Limb (tissue), 2 donors: ENCODE results near the gene RNF167.

ENCODE experiments used
- DNase-seq, 2 donors: peaks; one replicate each; pipeline ENCODE4 v3.0.0-alpha.2; 2016; ENCODE audit errors: extremely low spot score in 2 of 2

Gene RNF167

GRCh38 chr17:4938688-4939545, 1.2 kb upstream of the RNF167 start:
- DNase-seq: no peak

- no peak for DNase-seq
Observed at GRCh38 chr17:4939546-4939795, 597 bp upstream of the RNF167 start.

DNA sequence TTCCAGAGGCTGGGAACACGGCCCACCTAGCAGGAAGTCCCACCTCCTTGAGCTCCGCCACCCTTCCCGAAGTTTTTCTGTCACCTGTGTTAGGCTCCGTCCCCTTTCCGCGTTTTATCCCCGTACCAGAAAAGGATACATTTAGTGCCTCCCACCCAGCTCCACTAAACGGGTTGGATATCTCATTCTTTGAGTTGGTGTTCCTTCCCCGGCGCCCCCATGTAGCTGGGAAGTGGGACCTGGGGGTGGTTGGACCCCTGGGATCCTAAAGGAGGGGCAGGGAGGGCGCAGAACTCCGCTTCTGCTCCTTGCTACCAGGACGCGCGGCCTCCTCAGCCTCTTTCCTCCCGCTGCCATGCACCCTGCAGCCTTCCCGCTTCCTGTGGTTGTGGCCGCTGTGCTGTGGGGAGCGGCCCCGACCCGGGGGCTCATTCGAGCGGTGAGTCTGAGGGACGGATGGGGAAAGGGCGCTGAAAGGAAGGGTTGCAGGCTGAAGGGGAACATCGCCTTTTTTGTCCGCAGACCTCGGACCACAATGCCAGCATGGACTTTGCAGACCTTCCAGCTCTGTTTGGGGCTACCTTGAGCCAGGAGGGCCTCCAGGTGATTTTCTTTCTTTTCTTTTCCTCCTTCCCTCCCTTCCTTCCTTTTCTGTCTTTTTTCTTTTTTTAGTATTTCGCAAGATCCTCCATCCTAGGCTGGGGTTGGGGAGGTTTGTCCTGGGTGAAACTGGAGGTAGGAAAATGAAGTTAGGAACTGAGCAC, 669 bp downstream of the RNF167 start:
- no peak for DNase-seq

GRCh38 chr17:4941319-4941610, 1.2 kb downstream of the RNF167 start:
- DNase-seq: no peak

- no peak for DNase-seq
Observed at GRCh38 chr17:4942760-4943508, 2.9 kb downstream of the RNF167 start.

DNA sequence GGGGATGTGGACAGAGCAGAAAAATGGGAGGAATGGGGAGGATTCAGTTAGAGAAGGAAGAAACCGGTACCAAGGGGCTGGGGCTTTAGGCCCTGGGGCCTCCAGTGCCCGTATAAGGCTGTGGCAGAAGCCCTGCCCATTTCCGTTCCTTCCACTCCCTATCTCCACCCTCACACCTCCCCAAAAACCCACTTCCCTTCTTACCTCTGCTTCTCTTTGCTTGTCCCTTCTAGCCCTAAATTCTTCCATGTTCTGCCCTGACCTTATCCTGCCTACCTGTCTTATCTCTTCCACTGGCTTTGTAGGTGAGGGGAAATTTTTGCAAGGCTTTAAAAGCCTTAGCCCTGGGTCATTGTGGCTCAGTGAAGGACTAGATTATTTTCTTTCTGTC, 4.1 kb downstream of the RNF167 start:
- no peak for DNase-seq

- no peak for DNase-seq
Observed at GRCh38 chr17:4944554-4945175, 4.6 kb downstream of the RNF167 start.

- DNase-seq: no peak
Observed at GRCh38 chr17:4945176-4945943, 5.3 kb downstream of the RNF167 start.

DNA sequence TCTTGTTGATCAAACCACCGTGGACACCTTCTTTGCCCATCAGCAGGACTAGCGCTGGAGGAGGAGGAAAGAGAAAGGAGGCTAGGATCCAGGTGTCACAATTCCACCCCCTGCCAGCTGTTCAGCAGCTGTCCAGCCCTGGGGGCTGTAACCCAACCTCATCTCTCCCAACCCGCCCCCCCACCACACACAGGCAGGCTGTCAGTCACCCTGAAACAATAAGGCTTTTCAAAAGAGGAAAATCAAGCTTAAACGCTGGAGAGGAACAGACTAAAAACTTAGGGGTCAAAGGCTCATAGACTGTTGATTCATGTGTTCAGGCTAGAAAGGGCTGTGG, 5.8 kb downstream of the RNF167 start:
- DNase-seq: no peak

DNA sequence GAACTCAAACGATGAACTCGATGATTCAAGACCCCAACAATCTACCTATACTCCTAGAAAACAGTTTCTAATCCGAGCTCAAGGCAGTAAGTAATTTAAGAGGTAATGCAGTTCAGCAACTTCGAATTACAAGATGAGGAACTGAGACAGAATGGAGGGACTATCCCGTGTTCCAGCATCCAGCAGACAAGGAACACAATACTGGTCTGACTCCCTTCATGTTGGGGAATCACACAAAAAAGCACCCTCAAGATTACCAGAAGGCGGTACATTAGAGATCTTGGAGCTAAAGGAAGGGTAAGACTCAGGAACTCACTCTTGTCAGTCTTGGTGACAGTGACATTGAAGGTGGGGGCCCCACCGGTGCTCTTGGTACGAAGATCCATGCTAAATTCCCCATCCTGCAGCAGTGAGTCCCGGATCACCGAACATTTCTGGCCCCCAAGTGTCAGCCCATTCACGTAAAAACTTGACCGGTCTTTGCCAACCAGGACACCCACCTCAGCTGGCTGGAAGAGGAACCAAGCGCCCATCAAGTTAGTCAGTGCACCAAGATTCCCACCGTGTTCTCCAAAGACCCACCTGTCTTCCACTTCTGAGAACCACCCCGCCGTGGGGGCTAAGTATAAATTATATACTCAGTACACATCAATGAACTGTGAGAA, 6.4 kb downstream of the RNF167 start:
- no peak for DNase-seq

DNA sequence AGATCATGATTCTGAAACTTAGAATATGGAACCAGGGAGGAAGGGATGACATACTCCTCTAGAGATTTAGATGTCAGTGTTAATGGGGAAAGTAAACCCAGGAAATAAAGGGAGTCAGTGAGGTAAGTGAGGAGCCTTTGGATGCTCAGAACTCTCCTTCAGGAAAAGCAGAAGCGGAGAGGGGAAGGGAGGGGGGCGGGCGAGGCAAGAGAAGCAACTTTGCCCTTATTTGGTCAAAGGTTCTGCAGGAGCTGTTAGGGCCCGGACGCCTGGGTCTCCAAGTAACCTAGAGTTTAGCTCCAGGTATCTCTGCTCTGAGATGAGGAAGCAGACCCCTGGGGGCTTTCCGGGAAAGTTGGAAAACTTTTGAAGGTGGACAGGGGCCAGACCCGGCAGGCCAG, 6.9 kb downstream of the RNF167 start:
- DNase-seq: no peak

DNA sequence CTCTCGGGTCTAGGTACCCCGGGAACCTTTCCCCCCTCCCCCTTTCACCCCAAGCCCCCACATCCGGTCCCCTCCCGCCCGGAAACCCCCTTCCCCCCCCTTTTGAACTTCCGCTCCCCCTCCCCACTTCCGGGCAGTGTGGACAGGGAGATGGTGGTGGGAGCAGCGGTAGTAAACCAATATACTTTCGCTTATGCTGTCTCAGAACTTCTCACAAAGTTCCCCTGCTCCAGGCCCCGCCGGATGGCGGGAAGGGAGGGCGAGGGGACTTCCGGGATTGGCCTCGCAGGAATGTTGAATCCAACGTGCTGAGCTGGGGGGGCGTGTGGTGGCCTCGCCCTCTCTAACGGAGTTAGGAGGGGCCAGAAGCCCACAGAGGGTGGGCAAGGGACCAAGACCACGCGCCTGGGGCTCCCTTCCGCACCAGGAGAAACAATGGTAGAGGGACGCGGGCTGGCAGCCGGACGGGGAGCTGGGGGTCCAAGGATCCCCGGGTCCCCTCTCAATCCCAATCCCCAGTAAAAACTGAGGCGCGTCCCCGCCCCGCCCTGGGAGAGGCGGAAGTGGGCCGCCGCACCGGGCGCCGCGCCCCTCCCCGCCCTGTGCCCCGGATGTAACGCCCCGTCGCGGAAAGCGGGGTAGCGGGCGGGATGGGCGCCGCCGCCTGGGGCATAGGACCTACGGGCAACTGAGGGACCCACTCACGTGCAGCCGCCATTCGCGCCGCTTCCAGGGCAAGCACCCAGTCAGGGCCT, 7.5 kb downstream of the RNF167 start:
- DNase-seq: peak; percentile 64 to 81

DNA sequence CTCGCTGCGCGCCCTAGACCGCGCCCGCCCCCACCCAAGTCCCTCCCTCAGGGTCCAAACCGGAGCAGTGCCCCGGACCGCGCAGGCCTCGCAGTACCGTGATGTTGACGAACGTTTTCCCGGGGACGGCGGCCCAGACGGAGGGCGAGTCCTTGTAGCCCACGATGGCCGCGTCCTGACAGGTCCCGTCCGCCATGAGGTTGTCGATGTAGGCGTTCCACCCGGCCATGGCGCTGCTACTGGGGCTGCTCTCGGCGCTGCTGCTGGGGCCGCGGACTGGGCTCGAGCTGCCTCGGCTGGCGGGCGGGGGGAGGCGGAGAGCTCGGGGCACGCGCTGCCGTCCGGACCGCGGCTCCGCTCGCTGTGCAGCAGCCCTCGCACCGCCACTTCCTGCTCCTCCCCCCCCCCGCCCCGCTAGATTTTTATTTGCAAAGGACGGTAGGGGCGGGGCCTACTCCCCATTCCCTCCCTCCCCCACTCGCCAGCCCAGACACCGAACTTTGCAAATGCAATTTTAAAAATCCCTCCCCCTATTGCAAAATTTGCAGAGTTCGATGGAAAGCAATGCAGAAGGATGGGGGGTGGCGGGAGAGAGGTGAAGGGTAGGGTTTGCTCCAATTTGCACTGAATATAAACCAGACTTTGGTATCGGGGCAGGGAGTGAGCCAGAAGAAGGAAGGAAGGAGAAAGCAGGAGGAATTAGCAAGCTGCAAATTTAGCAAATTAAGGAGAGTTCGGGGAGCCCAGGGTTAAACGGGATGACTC, 8.3 kb downstream of the RNF167 start, which contains the start of gene PFN1:
TSS of gene PFN1 (minus strand) at position 365 of the 765 bp plus-strand sequence. CDS start at position 229, 136 bp downstream.
- peak; percentile 93 to 94 for DNase-seq

DNA sequence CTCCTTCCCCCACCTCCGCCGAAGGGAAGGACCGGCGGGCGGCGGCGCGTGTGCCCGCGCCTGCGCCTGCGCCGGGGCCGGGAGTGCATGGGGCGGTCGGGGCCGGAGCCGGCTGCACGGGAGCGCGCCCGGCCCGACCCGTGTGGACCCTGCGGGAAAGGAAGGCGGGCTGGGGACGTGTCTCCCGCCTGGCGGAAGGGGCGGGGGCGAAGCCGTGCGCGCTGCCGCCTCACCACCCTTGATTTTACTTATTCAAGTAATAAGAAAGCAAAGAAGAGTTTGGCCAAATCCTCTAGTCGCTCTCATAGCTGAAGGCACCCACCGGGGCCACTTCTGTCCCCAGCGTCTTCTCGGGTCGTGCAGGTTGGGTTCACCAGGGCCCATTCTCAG, 8.9 kb downstream of the RNF167 start:
- peak; percentile 84 to 90 for DNase-seq

- peak in 1 of 2 donors; percentile 78 for DNase-seq
Observed at GRCh38 chr17:4949321-4950074, 9.4 kb downstream of the RNF167 start.

DNA sequence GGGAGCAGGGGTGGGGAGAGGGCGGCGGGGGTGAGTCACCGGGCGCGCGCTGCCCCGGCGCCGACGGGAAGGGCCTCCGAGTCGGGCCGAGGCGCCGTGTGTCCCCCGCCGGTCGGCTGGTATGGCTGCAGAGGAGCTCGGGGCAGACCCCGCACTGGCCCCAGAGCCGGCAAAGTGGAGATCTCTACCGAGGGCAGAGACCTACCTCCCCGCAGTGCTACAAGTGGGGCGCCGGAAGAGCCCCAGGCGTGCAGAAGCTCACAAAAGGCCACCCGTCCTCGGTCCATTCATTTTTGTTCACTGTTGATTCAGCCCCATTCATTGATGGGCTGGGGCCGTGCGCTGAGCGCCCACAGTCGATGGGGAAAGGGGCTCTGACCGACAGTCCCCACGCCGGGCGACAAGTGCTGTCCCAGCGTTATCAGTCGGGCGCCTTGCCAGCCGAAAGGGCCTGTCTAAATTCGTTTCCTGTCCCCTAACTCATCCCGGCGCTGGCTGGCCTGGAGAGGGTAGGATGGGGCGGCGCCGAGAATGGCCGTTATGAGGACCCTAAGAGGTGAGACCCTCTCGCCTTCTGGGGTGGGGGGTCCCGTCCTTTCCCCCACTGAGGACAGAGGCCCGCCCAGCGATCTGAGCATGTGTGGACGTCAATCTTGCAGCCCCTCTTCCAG, 10.1 kb downstream of the RNF167 start:
- DNase-seq: peak in 1 of 2 donors; percentile 61

DNA sequence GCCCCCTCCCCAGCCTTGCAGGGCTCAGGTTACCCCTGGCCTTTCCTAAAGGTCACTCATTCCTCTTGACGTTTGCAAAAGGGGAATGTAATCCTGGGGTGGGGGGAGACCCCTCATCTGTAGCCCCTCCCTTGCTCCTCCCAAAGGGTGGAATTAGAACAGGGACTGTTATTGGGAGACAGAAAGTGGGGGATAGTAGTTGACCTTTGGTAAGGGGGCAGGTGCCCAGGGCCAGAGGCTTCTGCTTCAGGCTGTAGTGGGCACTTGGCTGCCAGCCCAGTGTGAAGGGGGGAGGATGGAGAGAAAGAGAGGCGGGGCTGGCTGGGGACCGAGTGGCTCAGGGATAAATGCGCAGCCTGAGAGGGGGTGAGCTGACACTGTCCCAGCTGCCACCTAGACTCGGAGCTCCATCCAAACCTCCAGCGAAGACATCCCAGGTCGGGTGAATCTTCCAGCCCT, 10.7 kb downstream of the RNF167 start, which contains the start of gene ENO3:
TSS of gene ENO3 (plus strand) at position 374 of the 459 bp plus-strand sequence. CDS start 711 bp downstream, outside the sequence.
- peak in 1 of 2 donors; percentile 68 for DNase-seq

- no peak for DNase-seq
Observed at GRCh38 chr17:4951486-4951885, 11.4 kb downstream of the RNF167 start.
